GM12878 (cell line): ENCODE data around the gene LSM7.

Experiments used
- EZH2 ChIP-seq: IDR thresholded peaks from 2 replicates; pipeline ENCODE4 v1.6.1; 2012; ENCODE audit warnings: low read depth, mild to moderate bottlenecking, control low read depth, inconsistent platforms, low read length, borderline replicate concordance; ENCODE audit not compliant: control insufficient read depth
- RBBP5 ChIP-seq: fragments of 200-600 bp; sonication (generic); conservative IDR thresholded peaks from 2 replicates; pipeline ENCODE4 v1.6.1; 2016

DNA sequence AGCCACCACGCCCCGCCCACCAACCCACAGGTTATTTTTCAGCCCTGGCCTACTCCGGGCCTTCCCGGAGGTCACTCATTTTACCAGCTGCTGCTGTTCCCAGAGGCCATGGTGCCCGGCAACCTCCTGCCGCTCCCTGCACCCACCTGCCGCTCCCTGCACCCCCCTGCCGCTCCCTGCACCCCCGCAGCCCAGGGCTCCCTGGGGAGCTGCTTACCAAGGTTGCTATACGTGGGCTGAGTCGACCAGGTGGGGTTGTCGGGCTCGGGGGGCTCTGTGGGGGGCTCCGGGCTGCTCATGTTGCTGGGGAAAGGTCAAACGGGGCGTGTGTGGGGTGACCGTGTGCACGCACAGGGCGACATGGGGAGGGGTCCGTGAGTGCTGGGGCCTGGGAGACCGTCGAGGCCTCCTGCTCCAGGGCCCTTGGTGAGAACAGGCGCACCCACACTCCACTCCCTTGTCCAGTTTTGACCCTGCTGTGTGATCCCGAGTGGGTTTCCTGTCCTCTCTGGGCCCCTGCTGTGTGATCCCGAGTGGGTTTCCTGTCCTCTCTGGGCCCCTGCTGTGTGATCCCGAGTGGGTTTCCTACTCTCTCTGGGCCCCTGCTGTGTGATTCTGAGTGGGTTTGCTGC is 47.6 kb downstream of the LSM7 start:
- TF ChIP-seq EZH2 (no peak), RBBP5 (no peak)
